NCI-H524 (cell line): ENCODE measurements around the gene CASTOR2.
A peak's percentile ranks its signal among the peaks of the same experiment; 100 is the strongest.
"Not testable (repeated sequence)": the region's sequence is repeated elsewhere in the genome, so short reads cannot be mapped to it uniquely, and the experiment has no call there.

ENCODE experiments used
- DNase-seq, 2 experiments: peaks; one replicate each; lab custom pipeline; 2025; lab: John Stamatoyannopoulos, UW

The CASTOR2 gene

DNA sequence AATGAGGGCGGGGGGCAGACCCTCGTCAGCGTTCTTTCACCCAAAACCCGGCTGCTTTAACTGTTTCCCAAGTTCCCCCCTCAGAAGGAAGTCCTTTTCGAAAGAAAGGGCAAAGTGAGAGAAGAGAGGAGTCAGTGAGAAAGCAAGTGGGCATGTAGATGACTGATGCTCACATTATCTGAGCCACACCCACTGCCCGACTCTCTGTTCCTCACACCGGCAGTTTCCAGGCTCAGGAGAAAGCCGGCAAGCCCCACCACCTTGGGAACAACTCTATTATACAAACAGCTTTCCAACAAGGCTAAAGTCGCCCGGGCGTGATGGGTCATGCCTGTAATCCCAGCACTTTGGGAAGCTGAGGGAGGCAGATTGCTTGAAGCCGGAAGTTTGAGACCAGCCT, 86.0 kb downstream of the CASTOR2 start:
- DNase-seq, result no peak

DNA sequence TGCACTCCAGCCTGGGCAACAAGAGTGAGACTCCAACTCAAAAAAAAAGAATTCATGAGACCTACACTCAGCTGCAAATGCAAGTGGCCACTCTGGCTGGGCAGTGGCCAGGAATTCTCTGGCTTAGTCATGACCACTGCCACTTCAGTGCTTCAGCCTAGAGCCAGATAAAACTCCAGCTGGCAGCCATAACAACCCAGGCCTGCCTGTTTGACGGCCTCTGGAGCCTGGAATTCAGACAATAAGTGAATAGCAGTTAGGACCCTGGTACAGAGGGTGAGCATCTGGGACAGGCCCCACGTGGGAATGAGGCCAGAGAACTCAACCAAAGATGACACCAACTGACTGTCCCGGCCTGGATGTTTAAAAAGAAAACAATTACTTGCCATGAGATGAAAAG, 90.2 kb downstream of the CASTOR2 start:
- no peak for DNase-seq

DNA sequence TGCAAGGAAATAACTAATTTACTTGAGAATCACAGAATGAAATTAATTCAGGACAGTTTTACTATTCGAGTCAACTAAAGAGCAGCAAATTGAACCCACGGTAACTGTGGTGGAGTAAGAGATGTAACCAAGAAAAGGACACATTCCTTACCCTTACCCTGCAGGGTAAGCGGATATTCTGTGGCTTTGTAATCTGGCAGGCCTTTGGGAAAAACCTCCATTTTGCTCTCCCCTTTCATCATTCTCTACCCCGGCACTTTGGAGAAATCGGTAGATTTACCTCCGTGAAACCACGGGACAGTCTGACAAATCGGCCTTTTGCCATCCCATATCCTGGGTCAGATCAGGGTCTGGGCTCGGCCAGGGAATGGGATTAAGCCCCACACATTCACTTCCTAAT, 90.7 kb downstream of the CASTOR2 start:
- no peak for DNase-seq

DNA sequence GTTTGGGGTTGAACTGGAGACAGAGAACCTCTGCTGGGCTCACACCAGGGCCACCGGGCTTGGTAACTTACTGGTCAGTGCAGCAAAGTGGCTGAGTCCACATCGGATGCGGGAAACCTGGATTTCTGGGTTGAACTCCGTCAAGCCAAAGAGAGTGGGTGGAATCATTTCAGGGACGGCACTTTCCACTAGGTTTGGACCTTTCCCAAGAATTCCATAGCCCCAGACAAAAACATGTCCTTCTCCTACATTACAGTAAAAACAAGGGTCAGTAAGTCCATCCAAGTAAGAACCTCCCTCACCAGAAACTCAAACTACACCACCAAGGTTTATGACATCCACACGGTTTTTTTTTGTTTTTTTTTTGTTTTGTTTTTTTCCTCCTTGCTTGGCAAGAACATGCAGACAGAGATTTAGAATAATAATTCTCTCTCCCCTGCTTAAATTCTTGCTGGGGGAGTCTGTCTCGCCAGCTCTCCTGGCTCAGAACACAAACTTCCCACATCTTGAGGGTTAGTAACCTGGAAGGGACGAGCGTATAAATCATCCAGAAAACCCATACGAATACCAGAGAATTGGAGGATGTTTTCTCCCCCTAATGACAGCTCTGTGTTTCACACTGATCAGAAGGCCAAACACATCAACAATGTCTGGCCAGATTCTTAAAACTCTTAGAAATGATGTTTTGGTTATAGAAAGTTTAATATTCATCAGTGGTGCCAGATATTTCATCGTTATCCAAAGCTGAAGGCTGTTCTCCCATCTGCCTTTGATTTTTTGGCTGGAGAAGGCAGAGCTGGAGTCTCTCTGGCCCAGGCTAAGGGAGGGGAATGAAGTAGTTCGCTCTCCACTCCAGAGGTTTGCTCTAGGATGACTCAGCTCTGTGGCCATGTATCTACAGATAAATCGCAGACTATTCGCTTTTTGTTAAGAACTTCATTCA, 91.6 kb downstream of the CASTOR2 start:
- DNase-seq, result no peak

DNA sequence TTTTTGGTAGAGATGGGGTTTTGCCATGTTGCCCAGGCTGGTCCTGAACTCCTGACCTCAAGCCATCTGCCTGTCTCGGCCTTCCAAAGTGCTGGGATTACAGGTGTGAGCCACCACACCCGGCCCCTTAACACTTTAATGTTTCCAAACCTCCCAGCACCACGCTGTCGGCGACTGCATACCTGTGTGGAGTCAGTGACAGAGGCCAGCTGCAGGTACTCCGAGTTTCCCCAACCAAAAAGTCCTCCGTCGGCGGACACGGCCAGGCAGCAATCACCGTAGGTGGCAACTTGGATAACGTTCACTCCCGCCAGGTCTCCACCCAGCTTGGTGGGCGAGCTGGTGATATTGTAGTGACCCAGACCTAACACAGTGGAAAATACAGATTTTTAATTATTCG, 93.9 kb downstream of the CASTOR2 start:
- DNase-seq, result no peak

DNA sequence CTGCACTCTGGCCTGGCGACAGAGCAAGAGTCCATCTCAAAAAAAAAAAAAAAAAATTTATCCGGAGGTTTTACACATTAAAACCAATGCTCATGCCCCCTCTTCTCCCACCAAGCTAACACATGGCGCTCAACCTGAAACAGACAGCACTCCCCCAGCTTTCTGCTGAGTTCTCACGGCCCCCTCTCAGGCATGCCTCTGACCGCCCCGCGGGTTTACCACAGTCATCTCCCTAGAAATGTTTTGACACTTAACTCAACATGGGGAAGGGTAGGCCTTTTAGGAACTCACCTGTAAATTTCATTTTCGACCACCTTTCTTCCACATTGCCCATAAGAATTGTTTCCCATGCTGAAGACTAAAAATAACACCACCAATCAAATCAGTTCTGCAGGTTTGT, 99.8 kb downstream of the CASTOR2 start:
- no peak for DNase-seq

DNA sequence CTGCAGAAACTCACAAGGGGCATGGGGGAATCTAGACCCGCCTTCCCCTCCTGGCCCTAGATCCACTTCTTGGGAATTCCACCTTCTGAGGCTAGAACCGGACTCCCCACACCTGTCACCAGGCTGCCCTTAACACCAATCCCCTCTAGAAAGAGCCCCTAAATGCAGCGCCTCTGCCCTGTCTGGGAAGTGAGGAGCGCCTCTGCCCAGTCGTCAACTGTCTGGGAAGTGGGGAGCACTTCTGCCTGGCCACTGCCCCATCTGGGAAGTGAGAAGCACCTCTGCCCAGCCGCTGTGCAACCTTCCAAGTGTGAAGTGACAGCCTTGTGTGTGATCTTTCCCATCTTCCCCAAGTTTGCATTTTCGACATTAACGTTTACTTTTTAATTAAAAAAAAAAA, 100.3 kb downstream of the CASTOR2 start:
- DNase-seq, result no peak

DNA sequence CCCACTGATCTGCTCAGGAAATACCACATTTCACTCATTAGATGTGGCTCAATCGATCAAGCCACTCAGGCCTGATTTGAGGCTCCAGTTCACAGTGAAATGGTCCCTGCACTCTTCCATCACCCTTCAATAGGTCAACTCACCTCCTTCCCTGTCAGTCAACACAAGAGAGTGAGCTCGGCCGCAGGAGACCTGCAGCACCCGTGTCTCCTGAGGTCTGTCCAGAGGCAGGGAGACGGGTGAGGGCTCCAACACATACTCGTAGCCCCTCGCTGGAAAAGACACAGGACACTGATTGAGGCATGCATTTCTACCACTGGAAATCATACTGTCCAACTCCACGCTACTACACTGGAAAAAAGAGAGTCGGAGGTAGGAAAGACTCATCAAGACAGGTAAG, 102.0 kb downstream of the CASTOR2 start:
- no peak for DNase-seq

DNA sequence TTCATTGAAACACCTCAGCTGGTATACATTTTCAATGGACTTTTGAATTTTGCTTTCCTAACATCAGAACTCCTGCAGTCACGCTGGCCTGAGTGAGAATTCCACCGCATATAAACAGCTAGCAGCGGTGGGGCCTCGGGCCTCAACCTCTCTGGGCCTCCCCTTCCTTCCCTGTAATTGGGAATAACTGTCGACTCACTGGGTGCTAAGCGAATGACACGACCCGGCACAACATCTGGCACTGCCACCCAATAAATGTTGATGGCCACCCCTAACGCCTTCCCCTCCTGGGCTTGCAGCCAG, 108.4 kb downstream of the CASTOR2 start:
- DNase-seq, result peak in 1 of 2 experiments; percentile 27

DNA sequence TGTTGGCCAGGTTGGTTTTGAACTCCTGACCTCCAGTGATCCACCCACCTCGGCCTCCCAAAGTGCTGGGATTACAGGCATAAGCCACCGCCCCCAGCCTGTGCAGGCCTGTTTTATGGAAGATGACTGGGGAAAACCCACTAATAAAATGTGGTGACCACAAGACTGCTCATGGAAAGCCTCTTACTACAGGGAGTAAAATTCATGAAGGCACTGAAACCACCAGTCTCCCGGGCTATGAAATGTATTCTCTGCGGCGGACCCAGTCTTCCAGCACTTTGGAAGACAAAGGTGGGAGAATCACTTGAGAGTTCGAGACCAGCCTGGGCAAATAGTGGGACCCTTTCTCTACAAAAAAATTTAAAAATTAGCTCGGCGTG, 109.7 kb downstream of the CASTOR2 start:
- not testable (repeated sequence) for DNase-seq
